HG02588 (cell line): ENCODE results near the gene TMTC1.
"Not testable (repeated sequence)": the region's sequence is repeated elsewhere in the genome, so short reads cannot be mapped to it uniquely, and the experiment has no call there.

Experiments
- ATAC-seq: cut with Tn5 transposase; IDR thresholded peaks from one replicate; pipeline ENCODE4 v1.9.1; 2021; ENCODE audit warnings: mild to moderate bottlenecking, moderate library complexity; ENCODE audit not compliant: unreplicated experiment

TMTC1 gene

DNA sequence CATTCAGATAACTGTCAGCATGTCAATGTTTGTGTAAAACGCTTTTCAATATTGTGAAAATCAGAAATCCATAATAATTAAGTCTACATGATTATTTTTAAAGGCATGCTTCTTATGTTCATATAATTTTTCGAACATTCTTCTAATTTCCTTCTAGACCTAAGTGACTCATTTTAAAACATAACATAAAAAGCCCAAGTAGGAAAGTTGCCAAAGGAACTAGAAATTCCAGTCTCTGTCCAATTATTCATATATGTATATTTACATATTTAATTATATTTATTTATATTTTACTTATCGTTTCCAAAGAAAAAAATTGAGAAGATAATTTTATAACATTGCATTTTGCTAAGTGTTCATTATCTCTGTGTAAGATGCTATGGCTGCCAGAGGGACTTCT is 110.4 kb downstream of the TMTC1 start:
- ATAC-seq: no peak

DNA sequence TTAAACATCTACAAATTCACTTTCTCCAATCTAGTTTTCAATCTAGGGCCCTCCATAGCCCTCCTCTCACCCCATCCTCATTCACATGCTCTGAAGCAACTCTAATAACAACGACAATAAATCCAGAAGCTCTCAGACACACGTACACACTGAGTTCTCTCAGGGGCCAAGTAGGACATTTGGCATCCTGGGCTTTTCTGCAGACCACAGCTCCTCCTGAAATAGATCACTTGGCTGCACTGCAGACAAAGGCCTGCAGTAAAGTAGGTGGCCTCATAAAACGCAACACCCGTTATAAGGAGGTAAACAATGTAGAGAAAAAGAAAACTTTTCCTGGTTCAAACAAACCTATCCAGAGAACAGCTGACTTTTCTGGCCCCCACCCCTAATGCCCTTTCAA is 111.2 kb downstream of the TMTC1 start:
- ATAC-seq: no peak

DNA sequence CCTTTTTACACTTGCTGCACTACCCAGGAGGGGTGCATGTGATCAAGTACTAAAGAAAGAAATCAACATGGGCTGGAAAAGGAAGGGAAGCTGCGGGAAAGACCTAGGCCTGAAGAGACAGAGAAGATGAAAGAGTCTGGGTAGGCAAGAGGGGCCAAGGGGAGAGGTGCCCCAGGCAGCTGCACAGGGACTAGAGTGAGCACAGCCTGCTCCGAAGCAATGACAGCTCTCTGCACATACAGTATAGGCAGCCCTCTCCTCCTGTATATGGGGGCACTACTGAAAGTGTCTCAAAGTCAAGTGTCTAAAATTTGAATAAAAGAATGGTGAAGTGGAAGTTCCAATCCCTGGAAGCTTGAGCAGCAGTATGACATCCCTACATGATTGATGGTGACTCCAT is 112.0 kb downstream of the TMTC1 start:
- no peak for ATAC-seq

DNA sequence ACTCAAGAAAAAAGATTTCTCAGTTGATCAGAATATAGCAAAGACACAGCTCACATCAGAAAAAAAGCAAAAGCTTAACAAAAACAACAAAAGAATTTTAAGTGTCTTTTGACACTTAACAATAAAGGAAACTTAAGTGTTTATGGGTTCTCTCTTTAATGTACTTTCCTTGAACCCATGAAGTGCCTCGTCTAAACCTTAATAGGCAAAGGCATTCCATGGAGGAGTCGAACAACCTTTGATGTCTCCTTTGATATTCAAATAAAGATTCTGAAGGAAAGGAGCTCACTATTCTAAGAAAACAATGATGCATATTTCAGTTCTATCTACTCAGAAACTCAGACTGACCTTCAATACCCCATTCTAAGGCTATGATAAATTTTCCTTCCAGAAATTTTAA is 116.7 kb downstream of the TMTC1 start:
- ATAC-seq: no peak

DNA sequence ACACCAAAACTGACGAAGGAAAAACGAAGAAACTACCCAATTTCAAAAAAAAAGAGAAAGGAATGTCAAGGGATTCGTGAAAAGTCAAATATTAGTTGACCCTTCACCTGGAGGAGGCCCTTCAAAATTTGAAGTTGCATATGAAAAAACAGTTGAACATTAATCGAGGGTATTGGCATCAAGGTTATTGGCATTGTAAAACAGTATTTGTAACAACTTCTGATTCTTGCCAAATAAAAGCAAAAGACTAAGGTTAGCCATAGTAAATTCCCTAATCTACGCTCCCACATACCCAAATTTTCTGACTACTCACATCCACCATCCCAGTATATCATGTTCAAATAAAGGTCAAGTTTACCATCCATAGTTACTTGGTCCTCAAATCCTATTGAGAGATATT is 118.6 kb downstream of the TMTC1 start:
- no peak for ATAC-seq

DNA sequence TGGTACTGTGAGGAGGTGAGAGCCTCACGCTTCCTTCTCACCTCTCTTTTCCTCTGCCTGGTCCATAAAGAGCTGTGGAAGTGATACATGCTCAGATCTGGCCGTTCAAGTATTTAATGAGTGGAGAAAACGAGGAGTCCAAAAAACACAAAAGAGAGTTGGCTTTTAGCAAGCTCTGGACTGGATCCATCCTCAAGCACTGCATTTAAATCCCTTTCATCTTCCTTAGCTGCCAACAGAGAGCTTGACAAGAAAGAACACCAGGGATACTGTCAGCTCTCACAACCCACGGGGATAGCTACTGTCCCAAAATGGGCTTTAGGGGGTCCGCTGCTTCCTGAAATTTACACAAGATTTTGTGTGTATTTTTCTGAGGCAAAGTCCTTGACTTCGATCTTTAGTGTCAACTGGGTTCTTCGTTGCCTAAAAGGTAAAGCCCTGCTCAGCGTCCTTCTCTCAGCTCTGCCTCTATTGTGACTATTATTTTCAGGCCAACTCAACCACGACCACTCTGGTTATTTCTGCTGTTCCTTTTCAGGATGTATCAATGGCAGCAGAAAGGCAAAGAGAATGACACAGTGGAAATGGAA is 120.9 kb downstream of the TMTC1 start:
- ATAC-seq: no peak

DNA sequence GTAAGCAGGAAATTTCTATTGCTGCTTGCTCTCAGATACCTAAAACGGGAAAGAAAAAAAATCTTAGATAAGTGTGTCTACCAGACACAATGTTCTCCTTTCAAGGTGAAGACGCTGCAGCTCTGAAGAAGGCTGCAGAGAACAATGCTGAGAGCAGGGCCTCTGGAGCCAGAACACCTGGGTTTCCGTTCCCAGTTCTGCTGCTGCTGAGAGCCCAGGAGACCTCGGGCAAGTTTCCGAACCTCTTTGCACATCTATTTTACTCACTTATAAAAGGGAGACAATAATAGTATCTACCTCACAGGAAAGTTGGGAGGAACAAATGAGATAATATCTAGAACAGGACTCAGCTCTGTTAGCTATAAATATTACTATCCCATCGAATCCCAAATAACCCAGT is 122.9 kb downstream of the TMTC1 start:
- no peak for ATAC-seq

DNA sequence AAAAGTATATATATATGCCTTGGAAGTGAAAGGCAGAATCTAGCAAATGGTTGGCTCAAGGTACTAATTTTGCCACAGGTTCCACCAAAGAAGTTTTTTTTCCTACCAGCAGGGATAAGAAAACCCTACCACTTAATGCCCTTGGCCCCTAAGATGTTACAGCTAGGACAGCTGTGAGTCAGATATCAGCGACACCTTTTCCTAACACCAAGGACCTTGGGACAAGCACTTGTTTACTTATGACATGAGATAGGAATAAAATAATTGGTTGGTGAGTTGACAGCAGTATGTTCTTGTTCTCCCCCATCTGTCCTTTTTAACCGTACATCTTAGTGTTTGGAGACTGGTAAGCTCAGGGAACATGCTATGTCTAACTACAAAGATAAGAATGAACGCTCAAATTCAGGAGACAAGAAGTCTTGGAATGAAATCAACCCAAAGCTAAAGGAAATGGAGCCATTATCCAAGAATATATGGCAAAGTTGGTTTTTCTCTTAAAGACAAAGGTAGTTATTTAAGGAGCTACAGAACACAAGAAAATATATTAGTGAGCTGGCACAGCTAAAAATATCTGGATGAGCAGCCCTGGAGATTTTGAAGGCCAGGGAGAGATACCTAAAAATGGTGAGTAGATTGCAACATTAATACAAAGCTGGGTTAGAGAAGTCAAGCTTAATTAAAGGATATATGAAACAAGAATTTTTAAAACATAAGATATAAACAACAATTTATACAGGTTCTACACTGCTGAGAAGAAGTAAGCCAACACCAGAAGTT is 126.8 kb downstream of the TMTC1 start:
- ATAC-seq: no peak

DNA sequence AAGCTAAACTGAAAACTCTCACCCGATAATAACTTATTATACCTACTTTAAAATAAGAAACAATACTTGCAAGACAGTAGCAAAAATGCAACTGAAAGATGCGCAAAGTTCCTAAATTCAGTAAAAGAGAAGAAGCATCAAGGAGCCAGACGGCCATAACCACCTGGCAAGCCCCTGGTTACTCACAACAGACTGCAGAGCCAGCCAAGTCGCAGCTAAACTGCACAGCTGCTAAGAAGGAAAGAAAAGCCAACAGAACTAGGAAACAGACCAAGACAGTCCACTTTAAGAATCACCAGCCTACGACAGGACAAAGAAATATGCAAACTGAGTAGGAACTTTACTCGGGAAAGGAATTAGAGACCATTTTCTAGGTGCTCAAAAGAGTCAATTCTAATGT is 127.9 kb downstream of the TMTC1 start:
- no peak for ATAC-seq

DNA sequence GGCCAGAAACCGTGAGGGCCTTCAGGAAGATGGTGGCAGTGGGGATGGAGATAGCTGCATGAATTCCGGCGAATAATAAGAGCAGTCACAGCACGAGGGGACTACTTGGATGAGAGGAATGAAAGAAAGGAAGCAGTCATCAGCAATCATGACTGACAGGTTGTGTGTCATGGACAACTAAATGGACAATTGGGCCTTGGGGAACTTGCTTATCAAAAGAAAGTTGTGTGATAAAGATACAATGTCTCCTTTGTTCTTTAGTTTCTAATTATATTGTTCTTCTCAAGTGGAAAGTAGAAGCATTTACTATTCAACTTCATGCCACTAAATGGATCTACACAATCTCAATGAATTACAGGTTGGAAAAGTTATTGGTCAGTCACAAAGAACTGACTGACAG is 130.5 kb downstream of the TMTC1 start:
- ATAC-seq: no peak

DNA sequence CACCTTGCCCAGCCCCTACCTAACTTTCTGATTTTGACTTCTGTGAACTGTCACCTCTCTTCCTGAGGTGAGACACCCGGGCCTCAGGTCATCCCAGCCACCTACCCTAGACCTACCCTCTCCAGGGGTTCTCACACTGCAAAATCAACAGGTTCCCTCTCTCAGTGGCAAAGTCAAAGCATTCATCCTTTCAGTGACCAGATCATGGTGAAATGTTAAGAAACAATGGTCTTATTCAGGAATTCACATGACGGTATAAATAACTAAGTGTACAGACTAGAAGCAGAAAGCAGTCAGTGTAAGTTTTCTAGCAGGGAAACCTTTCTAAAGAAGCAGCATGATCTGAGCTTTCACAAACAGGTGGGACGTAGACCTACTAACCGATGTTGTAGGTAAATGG is 133.4 kb downstream of the TMTC1 start:
- ATAC-seq: no peak

DNA sequence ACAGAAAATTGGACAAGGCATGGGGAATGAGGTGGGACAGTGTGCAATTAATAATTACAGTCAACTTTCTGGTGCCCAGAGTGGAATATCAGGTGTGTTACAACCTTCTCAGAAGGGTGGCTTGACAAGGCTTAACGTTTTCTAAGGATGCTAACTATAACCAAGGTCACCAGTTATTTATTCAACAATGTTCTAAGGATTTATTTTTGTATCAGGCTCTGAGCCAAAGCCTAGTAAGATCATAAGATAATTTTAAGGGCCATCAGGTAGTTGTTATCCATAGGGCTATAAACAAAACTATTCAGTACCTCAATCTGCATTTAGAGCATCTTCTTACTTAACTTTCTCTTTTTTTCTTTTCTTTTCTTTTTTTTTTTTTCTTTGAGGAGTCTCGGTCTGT is 134.0 kb downstream of the TMTC1 start:
- ATAC-seq: no peak

DNA sequence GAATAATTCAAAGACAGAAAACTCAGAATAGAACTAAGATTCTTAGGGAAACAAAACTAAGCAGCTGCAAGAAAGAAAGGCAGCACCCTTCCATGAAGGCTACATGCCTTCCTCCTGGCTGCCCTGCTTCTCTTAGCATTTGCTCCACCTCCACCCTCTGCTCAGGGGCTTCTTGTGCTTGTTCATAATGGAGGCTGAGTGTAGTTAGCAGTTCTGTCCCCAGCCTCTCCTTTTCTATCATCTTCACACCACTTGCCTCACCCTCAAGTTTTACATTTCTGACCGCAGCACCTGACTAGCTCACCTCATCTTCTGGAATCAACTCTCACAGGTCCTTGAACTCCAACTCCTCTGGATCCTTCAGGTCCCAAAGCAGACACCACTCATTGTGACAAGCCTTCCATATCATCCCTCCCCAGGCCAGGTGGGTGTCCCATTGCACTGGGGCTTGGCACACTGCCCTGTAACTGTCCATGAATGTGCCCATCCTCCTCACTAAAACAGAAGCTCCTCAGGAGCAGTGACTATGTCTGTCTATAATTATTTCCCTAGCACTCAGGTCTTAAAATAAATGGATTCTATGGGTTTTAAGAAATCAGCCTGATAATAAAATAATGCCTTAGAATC is 139.1 kb downstream of the TMTC1 start:
- ATAC-seq: no peak

DNA sequence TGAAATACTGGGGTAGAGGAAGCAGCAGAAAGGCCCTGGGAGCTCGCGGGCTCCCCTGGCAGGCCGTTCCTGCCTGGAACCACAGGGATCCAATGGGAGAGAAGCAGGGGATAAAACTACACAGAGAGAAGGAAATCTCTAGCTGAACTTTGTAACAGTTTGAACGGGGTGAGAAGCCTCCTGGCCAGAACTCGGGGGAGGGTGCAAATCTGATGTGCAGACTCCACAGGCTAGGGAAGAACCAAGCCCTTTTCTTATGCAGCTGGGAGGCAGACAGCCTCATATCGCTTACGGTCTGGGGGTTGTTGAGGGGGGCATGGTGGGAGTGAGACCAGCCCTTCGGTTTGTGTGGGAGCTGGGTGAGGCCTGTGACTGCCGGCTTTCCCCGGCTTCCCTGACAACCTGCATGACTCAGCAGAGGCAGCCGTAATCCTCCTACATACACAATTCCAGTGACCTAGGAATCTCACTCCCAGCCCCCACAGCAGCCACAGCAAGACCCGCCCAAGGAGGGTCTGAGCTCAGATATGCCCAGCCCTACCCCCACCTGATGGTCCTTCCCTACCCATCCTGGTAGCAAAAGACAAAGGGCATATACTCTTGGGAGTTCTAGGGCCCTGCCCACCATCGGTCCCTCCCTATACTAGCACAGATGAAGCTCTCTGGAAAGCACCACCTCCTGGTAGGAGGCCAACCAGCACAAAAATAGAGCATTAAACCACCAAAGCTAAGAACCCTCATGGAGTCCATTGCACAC is 143.0 kb downstream of the TMTC1 start:
- no peak for ATAC-seq

DNA sequence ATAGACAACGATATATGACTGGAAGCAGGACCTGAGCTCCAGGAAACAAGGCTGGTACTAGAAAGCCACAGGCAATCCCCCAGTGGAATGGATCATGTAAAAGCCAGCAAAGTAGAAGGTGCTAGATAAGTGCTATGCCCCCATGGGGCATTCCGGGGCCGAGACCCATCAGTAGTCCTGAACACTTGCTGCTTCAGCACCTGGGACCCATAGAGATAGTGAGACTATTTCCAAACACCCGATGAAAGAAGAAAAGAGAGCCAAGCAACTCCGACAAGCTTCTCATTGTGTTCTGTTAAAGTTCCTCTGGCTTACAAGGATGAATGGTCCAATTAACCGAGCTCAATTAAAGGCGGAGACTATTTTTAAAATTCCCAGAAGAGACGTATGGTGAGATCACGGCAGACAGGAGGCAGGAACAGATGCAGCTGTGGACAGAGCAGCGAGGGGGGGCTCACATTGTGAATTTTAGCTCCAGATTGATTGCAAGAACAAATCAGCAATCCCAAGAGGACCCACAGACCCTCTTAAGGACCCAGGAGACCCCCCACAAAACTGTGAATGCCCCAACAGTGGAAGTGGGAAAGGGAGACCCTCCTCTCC is 143.7 kb downstream of the TMTC1 start:
- ATAC-seq: no peak

DNA sequence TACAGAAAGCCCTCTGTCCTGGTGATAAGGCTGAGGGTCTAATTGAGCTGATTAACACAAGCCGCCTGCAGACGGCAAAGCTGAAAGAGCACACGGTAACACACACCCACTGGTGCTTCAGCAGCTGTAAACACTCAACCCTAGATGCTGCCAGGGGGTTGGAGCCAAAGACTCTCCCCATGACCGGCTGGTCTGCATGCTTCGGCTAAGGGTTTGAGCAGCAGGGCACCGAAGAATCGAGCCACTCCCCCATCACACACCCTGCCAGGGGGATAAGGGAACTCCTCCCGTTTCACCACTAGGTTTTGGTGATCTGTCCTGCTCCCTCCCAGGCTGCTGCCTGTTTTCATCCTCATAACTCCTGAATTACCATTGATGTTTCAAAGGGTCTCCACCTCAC is 145.2 kb downstream of the TMTC1 start:
- ATAC-seq: no peak

DNA sequence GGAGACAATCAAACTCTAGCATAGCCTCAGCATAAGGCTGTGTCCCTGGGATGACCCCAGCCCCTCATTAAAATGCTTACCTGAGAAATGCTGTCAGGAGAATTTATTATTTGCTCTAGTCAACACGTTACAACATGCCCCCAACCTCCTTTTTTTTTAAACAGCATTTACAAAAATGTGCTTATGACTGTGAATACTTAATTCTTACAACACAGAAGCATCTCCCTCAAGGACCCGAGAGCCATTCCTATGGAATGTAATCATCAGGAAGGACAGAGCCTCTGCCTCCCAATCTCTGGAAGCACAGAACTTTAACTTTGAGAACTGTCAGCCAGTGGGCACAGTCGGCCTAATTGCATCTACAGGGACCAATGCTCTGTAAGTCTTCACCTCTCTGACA is 149.7 kb downstream of the TMTC1 start:
- ATAC-seq: no peak

DNA sequence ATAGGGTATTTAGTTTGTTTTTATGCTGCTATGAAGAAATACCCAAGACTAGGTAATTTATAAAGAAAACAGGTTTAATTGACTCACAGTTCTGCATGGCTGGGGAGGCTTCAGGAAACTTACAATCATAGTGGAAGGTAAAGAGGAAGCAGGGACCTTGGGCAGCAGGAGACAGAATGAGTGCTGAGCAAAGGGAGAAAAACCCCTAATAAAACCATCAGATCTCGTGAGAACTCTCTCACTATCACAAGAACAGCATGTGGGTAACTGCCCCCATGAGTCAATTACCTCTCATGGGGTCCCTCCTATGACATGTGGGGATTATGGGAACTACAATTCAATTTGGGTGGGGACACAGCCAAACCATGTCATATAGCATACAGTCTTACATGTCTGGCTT is 153.6 kb downstream of the TMTC1 start:
- ATAC-seq: not testable (repeated sequence)

DNA sequence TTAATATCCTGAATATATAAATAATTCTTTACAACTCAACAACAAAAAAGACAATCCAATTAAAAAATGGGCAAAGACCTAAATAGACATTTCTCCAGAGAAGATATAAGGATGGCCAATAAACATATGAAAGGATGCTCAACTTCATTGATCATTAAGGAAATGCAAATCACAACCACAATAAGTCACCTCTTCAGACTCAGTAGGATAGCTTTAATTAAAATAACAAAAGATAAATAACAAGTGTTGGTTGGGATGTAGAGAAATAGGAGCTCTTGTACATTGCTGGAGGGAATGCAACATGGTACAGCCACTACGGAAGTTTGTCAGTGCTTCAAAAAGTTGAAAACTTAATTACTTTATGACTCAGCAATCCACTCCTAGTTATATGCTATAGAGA is 156.5 kb downstream of the TMTC1 start:
- no peak for ATAC-seq

DNA sequence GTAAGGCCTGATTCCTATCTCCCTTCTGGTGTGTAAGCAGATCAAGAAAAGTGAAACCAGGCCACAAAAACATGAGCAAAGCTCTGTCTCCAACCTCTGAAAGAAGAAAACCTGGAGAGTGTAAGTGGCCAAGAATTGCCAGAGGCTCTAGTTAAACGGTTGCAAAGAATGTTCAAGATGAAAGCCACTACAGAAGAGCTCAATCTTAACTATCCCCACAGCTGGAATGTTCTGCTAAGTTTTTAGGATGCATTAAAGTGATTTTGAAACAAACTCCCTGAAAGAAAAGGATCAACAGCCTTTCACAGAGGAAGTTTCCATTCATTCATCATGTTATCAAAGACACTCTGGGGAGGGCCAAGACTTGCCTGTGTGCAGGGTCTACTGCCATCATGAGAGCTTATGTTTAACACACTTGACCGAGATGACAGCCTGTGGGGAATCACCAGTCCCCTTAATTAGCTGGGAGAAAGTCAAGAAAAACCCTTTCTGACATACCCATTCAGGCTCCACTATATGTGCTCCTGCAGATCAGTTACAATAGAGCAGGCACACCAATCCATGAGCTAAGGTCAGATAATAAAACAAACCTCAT is 158.3 kb downstream of the TMTC1 start:
- ATAC-seq: no peak

DNA sequence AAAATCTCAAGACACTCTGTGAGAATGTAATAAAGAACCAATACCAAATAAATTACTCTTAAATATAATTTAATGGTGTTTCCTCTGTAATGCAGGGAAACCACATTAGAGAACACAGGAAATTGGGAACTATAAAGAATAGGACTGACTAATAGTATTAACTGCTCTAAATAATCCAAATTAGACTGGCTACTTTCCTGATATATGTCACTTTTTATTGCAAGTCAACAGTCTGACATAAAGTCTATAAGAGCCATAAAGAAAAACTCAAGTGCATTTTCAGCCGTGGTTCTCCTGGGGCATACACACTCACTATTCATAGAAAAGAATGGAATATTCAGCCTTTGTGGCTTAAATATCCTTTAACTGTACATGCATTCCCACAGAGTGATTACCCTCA is 161.5 kb downstream of the TMTC1 start:
- ATAC-seq: no peak
